KBM-7 (cell line): Measurements from ENCODE around the gene DENND4B.

ENCODE experiments used
- DNase-seq: peaks from one replicate; pipeline ENCODE4 v3.0.0-alpha.2; 2015
- in situ Hi-C: fragments of 300-500 bp; cut with MboI; formaldehyde crosslinking; loops from 2 replicates; pipeline ENCODE4 v1.14.3; 2020; ENCODE audit warnings: low sequenced_read_pairs, low pct_unique_long_range_greater_than_20kb, mixed read lengths

DENND4B gene

GRCh38 chr1:153956997-153957715 is 10.6 kb upstream of the DENND4B start:
- DNase-seq, result no peak
- in situ Hi-C loops, result loop anchor here (25.0 kb wide), 2 partner anchors 145 to 420 kb away; partner anchors contain the start of genes S100A3, S100A4, S100A5 and S100A6

- in situ Hi-C loops, result loop anchor here (25.0 kb wide), 2 partner anchors 143 to 418 kb away; partner anchors contain the start of genes S100A3, S100A4, S100A5 and S100A6
- DNase-seq, result no peak
Measured at GRCh38 chr1:153954826-153955225, 8.3 kb upstream of the DENND4B start.

GRCh38 chr1:153953859-153954365 is 7.4 kb upstream of the DENND4B start:
- in situ Hi-C loops, result loop anchor here (25.0 kb wide), 2 partner anchors 142 to 417 kb away; partner anchors contain the start of genes S100A3, S100A4, S100A5 and S100A6
- DNase-seq, result no peak

GRCh38 chr1:153951801-153952200 is 5.3 kb upstream of the DENND4B start:
- in situ Hi-C loops, result loop anchor here (25.0 kb wide), 2 partner anchors 140 to 414 kb away; partner anchors contain the start of genes S100A3, S100A4, S100A5 and S100A6
- no peak for DNase-seq

GRCh38 chr1:153951183-153951582 is 4.7 kb upstream of the DENND4B start:
- in situ Hi-C loops, result loop anchor here (25.0 kb wide), 2 partner anchors 139 to 414 kb away; partner anchors contain the start of genes S100A3, S100A4, S100A5 and S100A6
- DNase-seq, result no peak

- peak; percentile 95 for DNase-seq
- in situ Hi-C loops, result no loop called here
Measured at GRCh38 chr1:153945795-153946621, 510 bp downstream of the DENND4B start.

GRCh38 chr1:153945131-153945794 is 1.3 kb downstream of the DENND4B start:
- DNase-seq, result peak; percentile 89
- in situ Hi-C loops, result no loop called here

- DNase-seq, result no peak
- in situ Hi-C loops, result no loop called here
Measured at GRCh38 chr1:153944827-153945117, 1.7 kb downstream of the DENND4B start.

- in situ Hi-C loops, result no loop called here
- DNase-seq, result peak; percentile 43
Measured at GRCh38 chr1:153944005-153944826, 2.3 kb downstream of the DENND4B start.

GRCh38 chr1:153942766-153943549 is 3.6 kb downstream of the DENND4B start:
- DNase-seq, result no peak
- in situ Hi-C loops, result no loop called here

GRCh38 chr1:153941826-153942725 is 4.4 kb downstream of the DENND4B start:
- in situ Hi-C loops, result no loop called here
- no peak for DNase-seq

- no peak for DNase-seq
- in situ Hi-C loops, result no loop called here
Measured at GRCh38 chr1:153940756-153941155, 5.8 kb downstream of the DENND4B start.

- DNase-seq, result no peak
- in situ Hi-C loops, result no loop called here
Measured at GRCh38 chr1:153939476-153939875, 7.0 kb downstream of the DENND4B start.

- in situ Hi-C loops, result no loop called here
- DNase-seq, result no peak
Measured at GRCh38 chr1:153938996-153939395, 7.5 kb downstream of the DENND4B start.

GRCh38 chr1:153937331-153937730 is 9.2 kb downstream of the DENND4B start:
- in situ Hi-C loops, result no loop called here
- no peak for DNase-seq

GRCh38 chr1:153936011-153936802 is 10.3 kb downstream of the DENND4B start:
- in situ Hi-C loops, result no loop called here
- no peak for DNase-seq
